K562 (cell line): ENCODE data around the gene SERTM1. TPM values are rescaled to one million over a fixed set of nuclear protein-coding genes. Genes with fewer than 3 reads are reported as not detected.

Experiments
- NONO ChIP-seq, 2 experiments: fragments of 200-400 bp in 1 of 2; fragments of 450-650 bp in 1 of 2; formaldehyde crosslinking in 1 of 2; IDR thresholded peaks; 2 replicates each; pipeline ENCODE4 v1.6.1; 2017; ENCODE audit warnings: low read depth in 2 of 2, mild to moderate bottlenecking in 2 of 2, moderate library complexity in 2 of 2, low read length in 1 of 2
- polyA plus RNA-seq, 8 experiments: library from polyadenylated mRNA; depleted of rRNA in 4 of 8; stranded (reverse) in 5 of 8; unstranded in 3 of 8; fragments of >200 nt; fragmentation: Nextera tagmentation in 2 of 8; fragmentation: Illumina TruSeq in 1 of 8; extraction: Ambion mirVana in 2 of 8; extraction: Trizol in 1 of 8; gene quantifications; 2 replicates each; pipeline versions ENCODE4 v1.2.1 to v1.2.3, GENCODE V29; 2011 to 2014; ENCODE audit warnings: inconsistent platforms in 1 of 8, missing spikeins in 1 of 8
- total RNA-seq, 7 experiments: library from RNA; depleted of rRNA in 6 of 7; stranded (reverse); fragments of >200 nt in 6 of 7; fragmentation: Illumina TruSeq in 2 of 7; extraction: Trizol in 2 of 7; gene quantifications; 2 replicates each; pipeline versions ENCODE4 v1.2.1 to v1.2.3, GENCODE V29; 2011 to 2021; ENCODE audit warnings: low replicate concordance in 1 of 7
- TF ChIP-seq, protein P1 (sequence below): fragments of 450-650 bp; IDR thresholded peaks from 2 replicates; pipeline ENCODE4 v1.6.1; 2016; ENCODE audit warnings: mild to moderate bottlenecking, moderate library complexity

Gene SERTM1
- total and polyA plus RNA-seq, 9 of the 15 experiments (the other 6 are each of a cell fraction or from before 2014, with no cell fraction given): not detected

DNA sequence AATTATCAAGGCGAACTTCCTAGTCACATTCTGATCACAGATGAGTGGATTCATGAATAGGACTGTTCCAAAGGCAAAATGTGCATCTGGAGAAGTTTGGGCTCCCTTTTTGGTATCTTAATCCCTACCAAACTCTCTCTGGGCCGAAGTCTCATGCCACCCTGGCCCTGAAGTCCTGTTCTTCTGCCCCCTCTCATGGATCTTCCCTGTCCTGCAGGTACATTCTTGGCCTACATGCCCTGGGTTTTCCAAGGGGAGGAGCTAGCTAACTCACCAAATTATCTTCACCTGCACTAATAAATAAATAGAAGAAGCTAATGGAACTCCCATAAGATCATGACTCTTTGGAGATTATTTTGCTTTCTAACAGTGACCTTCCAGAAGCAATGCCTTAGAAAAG, 50.3 kb downstream of the SERTM1 start (continued):
- TF ChIP-seq, protein P1, sequence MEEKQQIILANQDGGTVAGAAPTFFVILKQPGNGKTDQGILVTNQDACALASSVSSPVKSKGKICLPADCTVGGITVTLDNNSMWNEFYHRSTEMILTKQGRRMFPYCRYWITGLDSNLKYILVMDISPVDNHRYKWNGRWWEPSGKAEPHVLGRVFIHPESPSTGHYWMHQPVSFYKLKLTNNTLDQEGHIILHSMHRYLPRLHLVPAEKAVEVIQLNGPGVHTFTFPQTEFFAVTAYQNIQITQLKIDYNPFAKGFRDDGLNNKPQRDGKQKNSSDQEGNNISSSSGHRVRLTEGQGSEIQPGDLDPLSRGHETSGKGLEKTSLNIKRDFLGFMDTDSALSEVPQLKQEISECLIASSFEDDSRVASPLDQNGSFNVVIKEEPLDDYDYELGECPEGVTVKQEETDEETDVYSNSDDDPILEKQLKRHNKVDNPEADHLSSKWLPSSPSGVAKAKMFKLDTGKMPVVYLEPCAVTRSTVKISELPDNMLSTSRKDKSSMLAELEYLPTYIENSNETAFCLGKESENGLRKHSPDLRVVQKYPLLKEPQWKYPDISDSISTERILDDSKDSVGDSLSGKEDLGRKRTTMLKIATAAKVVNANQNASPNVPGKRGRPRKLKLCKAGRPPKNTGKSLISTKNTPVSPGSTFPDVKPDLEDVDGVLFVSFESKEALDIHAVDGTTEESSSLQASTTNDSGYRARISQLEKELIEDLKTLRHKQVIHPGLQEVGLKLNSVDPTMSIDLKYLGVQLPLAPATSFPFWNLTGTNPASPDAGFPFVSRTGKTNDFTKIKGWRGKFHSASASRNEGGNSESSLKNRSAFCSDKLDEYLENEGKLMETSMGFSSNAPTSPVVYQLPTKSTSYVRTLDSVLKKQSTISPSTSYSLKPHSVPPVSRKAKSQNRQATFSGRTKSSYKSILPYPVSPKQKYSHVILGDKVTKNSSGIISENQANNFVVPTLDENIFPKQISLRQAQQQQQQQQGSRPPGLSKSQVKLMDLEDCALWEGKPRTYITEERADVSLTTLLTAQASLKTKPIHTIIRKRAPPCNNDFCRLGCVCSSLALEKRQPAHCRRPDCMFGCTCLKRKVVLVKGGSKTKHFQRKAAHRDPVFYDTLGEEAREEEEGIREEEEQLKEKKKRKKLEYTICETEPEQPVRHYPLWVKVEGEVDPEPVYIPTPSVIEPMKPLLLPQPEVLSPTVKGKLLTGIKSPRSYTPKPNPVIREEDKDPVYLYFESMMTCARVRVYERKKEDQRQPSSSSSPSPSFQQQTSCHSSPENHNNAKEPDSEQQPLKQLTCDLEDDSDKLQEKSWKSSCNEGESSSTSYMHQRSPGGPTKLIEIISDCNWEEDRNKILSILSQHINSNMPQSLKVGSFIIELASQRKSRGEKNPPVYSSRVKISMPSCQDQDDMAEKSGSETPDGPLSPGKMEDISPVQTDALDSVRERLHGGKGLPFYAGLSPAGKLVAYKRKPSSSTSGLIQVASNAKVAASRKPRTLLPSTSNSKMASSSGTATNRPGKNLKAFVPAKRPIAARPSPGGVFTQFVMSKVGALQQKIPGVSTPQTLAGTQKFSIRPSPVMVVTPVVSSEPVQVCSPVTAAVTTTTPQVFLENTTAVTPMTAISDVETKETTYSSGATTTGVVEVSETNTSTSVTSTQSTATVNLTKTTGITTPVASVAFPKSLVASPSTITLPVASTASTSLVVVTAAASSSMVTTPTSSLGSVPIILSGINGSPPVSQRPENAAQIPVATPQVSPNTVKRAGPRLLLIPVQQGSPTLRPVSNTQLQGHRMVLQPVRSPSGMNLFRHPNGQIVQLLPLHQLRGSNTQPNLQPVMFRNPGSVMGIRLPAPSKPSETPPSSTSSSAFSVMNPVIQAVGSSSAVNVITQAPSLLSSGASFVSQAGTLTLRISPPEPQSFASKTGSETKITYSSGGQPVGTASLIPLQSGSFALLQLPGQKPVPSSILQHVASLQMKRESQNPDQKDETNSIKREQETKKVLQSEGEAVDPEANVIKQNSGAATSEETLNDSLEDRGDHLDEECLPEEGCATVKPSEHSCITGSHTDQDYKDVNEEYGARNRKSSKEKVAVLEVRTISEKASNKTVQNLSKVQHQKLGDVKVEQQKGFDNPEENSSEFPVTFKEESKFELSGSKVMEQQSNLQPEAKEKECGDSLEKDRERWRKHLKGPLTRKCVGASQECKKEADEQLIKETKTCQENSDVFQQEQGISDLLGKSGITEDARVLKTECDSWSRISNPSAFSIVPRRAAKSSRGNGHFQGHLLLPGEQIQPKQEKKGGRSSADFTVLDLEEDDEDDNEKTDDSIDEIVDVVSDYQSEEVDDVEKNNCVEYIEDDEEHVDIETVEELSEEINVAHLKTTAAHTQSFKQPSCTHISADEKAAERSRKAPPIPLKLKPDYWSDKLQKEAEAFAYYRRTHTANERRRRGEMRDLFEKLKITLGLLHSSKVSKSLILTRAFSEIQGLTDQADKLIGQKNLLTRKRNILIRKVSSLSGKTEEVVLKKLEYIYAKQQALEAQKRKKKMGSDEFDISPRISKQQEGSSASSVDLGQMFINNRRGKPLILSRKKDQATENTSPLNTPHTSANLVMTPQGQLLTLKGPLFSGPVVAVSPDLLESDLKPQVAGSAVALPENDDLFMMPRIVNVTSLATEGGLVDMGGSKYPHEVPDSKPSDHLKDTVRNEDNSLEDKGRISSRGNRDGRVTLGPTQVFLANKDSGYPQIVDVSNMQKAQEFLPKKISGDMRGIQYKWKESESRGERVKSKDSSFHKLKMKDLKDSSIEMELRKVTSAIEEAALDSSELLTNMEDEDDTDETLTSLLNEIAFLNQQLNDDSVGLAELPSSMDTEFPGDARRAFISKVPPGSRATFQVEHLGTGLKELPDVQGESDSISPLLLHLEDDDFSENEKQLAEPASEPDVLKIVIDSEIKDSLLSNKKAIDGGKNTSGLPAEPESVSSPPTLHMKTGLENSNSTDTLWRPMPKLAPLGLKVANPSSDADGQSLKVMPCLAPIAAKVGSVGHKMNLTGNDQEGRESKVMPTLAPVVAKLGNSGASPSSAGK: no peak
- no peak for TF ChIP-seq NONO (IDR thresholded peaks at IDR 0.05; ENCODE audit: low read depth in 2 of 2, low read length in 1 of 2)
- TF ChIP-seq, all 486 proteins: peak for 0
